Amygdala (tissue), 56 donors: ENCODE data around the gene MED13L.
A peak's percentile ranks its signal among the peaks of the same experiment; 100 is the strongest.

Experiments
- DNase-seq, 56 donors: peaks; one replicate each; lab custom pipeline; 2025; lab: John Stamatoyannopoulos, UW

Gene MED13L

DNA sequence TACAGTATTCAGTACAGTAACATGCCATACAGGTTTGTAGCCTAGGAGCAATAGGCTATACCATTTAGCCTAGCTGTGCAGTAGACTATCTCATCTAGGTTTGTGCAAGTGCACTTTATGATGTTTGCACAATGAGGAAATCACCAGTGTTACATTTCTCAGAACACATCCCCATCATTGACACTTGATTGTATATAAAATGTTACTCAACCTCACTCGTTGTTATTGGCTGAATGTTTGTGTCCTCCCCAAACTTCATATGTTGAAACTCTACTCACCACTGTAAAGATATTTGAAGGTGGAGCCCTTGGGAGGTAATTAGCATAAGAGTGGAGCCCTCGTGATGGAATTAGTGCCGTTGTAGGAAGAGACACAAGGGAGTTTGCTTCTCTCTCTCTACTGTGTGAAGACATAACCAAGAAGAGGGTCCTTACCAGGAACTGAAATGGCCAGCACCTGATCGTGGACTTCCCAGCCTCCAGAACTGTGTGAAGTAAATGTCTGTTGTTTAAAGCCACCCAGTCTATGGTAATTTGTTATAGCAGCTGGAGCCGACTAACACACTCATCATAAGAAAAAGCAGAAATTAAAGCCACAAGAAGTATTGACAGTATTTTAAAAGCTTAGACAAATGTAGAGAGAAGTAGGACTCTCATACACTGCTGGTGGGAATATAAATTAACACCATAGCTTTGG is 3.2 kb upstream of the MED13L start:
- no peak for DNase-seq

- DNase-seq = no peak
Observed at GRCh38 chr12:116278667-116279066, 1.2 kb upstream of the MED13L start.

DNA sequence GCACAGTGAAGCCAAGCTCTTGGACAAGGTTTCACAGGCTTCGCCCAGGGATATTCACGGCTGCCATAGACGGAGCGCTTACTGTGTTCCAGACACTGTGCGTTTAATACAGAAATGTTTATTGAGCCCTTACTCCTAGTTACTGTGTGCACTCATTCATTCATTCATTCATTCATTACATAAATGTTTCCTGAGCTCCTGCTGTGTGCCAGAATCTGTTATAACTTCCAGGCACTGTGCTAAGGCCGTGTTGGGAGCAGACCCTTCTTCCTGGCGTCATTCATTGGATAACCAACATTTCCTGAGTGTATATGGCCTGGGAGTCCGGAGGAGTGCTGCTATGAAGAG is 760 bp upstream of the MED13L start:
- DNase-seq = no peak

DNA sequence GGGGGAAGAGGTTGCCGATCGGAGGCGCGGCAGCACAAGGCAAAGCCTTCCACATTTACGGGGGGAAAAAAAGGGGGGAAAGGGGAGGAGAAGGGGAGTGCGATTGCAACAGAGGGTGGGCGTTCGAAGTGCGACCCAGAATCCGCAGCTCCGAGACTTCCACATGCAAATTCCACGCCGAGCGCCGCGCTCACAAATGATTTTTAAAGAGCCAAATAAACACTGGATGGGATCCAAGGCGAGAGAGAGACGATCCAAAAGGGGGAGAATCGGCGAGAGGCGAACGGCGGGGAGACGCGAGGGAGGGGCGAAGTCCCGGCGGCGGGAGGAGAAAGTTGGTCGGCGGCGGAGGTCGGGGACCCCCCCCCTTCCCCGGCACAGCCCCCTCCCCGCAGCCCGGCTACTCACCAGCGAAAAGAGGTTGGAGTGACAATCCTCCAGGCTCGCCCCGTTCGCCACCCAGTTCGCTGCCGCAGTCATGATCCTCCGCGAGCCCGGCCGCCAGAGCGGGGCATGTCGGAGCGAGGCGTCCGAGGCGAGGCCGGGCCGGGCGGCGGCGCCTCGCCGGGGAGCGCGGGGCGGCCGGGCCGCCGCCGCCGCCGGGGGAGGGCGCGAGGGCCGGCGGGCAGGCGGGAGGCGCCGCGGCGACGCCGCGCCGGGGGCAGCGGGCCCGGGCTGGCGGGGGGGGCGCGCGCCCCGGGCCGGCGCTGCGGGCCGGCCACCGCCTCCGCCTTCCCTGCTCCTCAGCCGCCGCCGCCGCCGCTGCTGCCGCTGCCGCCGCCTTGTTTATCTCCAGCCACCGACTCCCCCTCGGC is 634 bp downstream of the MED13L start:
- peak in 46 of 56 donors; percentile 10 to 83 (median 54) for DNase-seq

GRCh38 chr12:116274551-116275375 is 2.7 kb downstream of the MED13L start:
- no peak for DNase-seq

DNA sequence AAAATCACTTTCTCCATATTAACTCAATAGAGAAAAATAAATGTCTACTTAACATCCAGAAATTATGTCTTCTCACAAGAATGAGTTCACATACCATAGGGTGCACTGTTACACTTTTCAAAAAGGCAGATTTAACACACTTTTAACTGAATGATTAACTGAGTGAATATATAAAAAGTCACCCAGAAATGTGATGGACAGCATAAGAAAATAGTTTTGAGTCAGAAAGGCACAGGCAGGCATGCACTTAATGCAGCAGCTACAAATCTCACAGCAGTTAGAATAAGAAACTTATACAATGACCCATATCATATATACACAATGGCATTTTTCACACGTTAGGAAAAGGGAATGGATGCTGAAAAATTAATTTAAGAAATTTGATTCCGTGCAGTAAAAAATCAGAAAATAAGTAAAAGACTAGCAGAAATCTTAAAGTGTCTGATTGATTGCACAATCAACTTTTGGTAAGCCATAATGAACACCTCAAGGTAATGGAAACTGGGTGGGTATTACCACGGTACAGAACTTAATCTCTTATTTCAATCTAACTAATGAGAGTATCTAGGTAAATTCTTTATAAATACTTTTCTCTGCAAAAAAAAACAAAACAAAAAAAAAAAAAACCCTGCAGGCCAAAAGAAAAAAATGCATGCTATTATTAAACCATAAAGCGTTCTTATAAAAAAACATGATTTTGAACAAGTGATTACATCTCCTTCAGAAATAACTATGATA is 3.5 kb downstream of the MED13L start:
- DNase-seq = no peak

DNA sequence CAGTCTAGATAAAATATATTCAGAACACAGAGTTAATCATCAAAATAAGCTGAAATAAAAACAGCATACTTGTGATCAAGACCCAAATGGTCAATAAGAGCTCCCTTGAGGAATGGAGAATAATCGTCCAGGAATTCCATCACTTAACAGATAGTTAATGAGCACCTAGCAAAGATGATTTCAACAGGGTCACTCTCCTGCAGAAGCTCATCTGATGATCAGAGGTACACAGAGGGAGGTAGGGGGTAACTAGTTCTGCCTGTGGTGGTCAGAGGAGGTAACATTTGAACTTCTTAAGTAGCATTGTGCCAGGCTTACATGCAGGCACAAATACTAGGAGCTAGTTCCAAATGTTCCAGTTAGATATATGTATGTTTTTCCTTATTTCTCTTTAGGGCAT is 9.5 kb downstream of the MED13L start:
- DNase-seq = no peak

- no peak for DNase-seq
Observed at GRCh38 chr12:116266631-116267349, 10.7 kb downstream of the MED13L start.

GRCh38 chr12:116266168-116266601 is 11.3 kb downstream of the MED13L start:
- no peak for DNase-seq

DNA sequence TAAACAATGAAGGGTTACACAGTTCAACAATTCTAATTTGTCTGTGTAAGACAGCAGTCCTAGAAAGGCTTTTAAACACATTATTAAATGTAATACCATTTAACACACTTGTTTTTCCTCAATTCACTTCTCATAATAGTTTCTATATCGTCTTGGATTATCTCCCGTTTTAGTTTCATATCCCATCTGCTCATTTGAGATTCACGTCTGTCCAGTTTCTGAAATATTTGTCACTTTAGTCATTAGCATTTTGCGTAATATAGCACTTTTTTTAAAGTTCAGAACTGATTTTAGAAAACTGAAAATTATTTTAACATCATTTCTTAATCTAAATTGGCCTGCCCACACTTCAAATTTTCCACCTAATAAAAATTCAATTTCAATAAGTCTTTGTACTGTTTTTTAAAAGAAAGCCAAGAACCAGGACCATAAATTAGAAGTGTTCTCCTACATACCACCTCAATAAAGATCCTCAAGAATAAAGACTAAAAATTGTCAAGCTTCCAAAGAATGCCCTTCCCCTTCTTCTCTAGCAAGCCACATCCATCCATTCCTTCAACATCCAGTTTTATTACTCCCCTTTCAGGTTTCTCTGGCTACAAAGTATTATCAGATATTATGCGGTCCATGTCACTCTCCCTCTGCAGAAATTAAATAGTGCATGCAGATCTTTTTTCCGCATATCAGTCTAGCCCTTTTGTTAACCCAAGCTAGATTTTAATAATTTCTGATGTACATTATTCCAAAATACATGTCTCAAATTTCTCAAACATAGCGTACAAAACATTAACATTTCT is 11.9 kb downstream of the MED13L start:
- no peak for DNase-seq

DNA sequence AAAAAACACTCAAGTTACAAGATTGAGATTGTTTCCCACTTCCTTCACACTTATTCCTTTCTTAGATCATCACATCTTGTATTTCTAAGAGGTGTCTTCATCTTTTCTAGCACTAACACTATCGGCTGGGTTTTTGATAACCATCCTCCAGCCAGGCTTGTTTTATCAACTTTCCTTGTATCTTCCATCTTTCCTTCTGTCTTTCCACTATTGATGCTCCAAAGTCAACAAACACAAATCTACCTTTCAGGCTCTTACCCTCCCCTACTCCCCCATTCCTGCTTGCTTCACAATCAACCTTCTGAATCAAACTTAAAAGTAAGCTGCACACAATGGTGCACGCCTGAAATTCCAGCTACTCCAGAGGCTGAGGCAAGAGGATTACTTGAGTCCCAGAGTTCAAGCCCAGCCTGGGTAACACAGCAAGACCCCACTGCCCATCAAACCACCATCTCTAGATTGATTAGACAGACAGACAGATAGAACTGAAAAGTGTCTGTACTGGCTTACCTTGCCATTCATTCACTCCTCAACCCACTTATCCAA is 12.9 kb downstream of the MED13L start:
- no peak for DNase-seq

GRCh38 chr12:116263844-116264243 is 13.6 kb downstream of the MED13L start:
- DNase-seq = no peak

DNA sequence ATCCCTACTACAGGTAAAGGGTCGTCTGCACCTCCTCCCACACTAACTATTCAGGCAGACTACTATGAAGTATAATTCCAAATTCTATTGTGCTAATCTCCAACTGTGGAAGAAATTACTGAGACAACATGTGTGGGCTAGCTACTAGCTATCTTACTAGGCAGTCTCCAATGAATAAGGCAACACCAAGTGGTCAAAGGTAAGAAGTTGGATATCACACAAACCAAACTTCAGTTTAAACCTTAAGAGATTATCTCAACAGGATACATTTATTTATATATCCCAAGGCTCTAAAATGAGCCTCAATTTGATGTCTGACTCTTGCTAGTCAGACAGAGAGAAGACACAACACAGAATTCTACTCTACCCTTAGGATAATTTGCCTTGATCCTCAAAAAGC is 14.1 kb downstream of the MED13L start:
- DNase-seq = no peak

GRCh38 chr12:116262741-116263140 is 14.8 kb downstream of the MED13L start:
- no peak for DNase-seq

DNA sequence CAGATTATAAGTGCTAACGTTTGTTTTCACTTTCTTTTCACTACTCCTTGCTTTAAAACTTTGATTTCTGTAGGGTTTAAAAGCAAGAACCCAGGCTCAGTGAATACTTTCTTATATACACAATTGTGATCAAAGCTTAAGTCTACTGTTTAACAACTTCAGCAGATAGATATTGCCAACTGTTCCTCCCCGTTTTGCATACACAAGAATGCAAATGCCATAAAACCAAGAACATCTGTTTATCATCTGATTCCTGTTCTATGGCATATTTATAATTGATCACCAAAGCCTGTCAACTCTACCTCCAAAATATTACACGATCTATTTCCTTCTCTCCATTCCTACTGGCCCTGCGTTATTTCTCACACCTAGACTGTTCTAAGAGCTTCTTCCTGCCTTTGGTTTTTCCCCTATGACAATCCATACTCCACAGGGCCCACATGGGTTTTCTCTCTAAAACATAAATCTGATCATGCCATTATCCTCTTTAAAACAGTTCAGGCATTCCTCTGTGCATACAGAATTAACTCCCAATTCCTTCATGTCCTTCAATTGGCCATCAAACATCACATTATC is 15.9 kb downstream of the MED13L start:
- DNase-seq = no peak

DNA sequence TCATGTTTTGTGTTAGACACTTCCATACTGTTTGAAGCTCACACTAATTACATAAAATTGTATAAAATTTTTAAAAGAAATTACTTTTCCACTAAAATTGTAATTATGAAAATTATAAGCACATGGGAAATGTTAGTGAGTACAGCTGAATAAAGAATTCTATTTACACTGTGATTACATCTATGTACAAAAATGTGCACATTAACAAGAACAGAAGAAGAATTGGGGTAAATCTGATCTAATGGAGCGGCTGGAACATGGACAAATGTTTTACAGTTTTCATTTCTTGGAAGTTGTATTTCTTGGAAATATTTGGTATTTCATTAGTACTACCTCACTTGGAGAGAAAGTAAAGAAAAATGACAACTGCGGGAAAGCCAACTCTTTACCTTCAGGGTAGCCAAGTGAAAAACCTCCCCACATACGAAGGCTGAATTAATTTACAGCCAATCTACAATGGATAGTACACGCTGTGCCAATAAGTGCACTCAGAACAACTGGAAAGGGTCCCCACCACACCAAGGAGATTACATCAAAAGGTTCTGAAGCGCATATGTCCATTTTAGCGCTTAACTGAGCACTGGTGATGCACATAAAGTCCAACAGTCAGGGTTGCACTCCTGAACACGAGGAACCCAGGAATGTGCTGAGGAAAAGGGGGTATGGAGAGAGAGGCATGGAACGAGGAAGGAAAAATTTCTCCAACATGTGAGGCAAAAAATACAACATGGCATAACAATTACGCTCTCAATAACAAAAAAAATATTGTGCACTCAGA is 17.5 kb downstream of the MED13L start:
- DNase-seq = no peak

DNA sequence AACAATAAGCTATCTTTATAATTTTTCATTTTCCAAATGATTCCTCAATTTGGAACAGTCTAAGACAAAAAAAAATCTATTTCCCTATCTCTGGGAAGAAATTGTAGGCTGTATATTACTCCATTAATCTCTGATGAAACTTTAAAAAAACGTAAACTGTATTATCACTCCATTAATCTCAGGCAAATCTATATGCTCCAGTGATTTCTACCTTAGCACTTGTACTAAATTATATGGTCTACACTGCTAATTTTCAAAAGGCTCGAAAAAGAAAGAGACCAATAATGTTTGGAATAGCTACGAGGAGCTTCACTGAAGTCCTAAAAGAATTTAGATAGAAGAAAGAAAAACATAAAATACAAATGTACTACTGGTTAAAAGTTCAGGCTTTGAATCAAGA is 19.7 kb downstream of the MED13L start:
- DNase-seq = no peak

DNA sequence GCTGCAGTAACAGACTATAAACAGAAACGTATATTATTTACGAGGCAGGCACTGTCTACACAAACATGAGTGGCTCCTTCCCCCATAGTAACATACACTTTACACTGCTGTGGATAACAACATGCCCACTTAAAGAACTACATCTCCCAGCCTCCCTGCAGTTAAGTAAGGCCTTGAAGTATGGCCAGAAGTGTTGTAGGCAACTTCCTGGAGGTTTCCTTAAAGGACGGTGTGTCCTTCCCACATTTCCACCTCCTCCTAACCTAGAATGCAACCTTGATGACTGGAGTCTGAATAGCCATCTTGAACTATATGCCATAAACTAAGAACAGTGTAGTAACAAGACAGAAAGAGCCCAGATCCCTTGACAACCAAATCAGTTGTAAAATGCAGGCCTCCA is 20.3 kb downstream of the MED13L start:
- DNase-seq = no peak
